Activated naive CD8-positive, alpha-beta T cell (primary cell): ENCODE results near the gene ESR2.
"Not testable (repeated sequence)": the region's sequence is repeated elsewhere in the genome, so short reads cannot be mapped to it uniquely, and the experiment has no call there.

Source experiments
- H3K27ac Mint-ChIP-seq: one replicate; pipeline ENCODE4 v1.8.0; 2021; ENCODE audit warnings: mixed read lengths
- H3K27me3 Mint-ChIP-seq: one replicate; pipeline ENCODE4 v1.8.0; 2021; ENCODE audit warnings: mixed read lengths
- H3K36me3 Mint-ChIP-seq: one replicate; pipeline ENCODE4 v1.8.0; 2021; ENCODE audit warnings: mixed read lengths
- H3K4me1 Mint-ChIP-seq: one replicate; pipeline ENCODE4 v1.8.0; 2021; ENCODE audit warnings: low read depth, mixed read lengths
- H3K4me3 Mint-ChIP-seq: one replicate; pipeline ENCODE4 v1.8.0; 2021; ENCODE audit warnings: mild to moderate bottlenecking, mixed read lengths
- H3K9me3 Mint-ChIP-seq: one replicate; pipeline ENCODE4 v1.8.0; 2021; ENCODE audit warnings: low read depth, mixed read lengths

The ESR2 gene

DNA sequence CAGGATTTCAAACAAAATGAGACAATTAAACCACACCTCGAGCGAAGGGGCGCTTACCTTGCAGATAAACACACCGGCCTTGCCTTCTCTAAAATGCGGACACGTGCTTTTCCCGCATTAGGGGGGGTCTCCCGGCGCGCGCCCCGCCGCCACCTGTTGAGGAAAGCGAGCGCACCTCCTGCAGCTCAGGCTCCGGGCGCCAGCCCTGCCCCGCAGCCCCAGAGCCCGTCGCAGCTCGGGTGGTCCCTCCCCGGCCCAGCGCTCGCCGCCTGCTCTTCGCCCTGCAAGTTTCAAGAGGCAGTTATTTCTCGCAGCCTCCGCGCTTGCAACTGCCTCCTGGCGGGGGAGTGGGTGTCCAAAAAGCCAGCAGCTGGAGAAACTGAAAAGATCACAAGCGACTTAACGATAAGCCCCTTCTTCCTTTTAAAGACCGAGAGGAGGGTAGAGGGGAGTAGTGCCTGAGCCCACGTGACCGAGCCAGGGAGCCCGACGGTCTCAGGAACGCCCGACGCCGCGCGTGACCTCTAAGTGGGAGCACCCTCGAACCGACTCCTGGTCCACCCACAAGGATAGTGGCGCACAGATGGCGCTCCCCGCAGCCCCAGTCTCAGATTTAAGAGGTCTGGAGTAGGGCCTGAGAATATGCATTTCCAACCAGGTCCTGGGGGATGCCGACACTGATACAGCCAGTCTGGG, at the start of gene ESR2:
ESR2 (minus strand) TSS at position 396 of the 696 bp plus-strand sequence. CDS start 11,386 bp downstream, outside the sequence.
- Mint-ChIP-seq H3K27ac (no peak within 1 kb of the TSS), H3K4me1 (peaks cover 37% of the 10 kb centered on the region), H3K4me3 (peak within 1 kb of the TSS; percentile 77), H3K27me3 (no peaks in the 10 kb centered on the region), H3K9me3 (no peaks in the 10 kb centered on the region), H3K36me3 (no peaks in the 10 kb centered on the region)

DNA sequence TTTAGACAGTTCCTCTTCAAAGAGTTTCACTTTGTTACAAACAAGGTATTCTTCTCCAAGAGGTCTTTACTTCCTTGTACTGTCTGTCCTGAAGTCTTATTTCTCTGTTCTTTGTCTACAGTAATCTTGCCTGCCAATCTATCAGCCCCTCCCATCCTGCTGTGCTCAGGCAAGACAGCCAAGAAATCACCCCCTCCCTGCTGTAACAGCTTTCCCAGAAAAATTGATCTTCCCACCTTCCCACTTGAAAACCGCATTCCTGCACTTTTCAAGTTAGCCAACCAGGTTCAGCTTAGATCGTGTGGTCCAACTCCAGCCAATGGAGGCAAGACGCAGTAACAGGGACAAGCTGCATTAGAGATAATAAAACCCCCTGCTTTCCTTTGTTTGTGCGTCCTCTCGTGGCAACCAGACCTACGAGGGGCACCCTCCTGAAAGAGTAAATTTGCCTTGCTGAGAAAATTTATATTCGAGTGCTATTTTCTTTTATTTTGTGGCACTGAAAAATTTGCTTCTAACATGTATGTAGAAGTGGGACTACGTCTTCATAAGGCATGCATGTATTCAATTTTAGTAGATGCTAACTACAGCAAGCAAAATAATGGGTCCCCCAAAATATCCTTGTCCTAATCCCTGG, 46.5 kb upstream of the ESR2 start:
- no peaks in the 10 kb centered on the region for H3K27me3 Mint-ChIP-seq
- peaks cover 8% of the 10 kb centered on the region for H3K9me3 Mint-ChIP-seq
- H3K4me3 Mint-ChIP-seq, result peak overlapping the region; percentile 22
- peaks cover 4% of the 10 kb centered on the region for H3K36me3 Mint-ChIP-seq
- H3K4me1 Mint-ChIP-seq, result peaks cover 18% of the 10 kb centered on the region
- H3K27ac Mint-ChIP-seq, result peak overlapping the region; percentile 47

DNA sequence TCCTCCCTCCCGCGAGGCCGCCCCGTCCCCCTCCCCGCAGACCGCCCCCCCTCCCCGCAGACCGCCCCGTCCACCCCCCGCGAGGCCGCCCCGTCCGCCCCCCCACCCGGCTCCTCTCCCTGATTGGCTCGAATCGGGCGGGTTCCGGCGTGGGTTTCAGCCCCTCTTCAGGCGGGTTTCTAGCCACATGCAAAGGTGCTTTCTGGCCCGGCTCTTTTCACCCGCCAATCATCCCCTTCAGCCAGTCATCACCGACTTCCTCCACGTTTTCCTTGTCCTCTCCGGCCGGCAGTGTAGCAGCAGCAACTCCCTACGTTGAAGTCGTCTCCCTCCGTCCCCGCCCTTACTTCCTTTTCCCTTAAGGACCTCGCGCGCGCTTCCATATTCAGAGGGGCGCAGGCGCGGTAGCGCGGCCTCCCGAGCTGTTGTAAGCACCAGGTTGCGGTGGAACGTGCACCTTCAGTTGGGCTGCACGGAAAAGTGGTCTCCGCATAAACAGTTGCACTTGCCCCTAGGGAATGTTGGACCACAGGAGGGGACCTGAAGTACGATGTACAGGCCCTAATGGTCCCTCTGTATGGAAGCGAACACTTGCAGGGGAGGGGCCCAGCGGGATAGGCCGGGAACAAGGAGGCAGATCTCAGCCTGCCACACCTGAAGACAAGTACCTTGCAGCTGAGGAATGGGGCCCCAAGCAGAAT, 44.6 kb upstream of the ESR2 start:
- H3K27ac Mint-ChIP-seq, result peak overlapping the region; percentile 90
- H3K4me1 Mint-ChIP-seq, result peaks cover 18% of the 10 kb centered on the region
- peak overlapping the region; percentile 94 for H3K4me3 Mint-ChIP-seq
- peaks cover 8% of the 10 kb centered on the region for H3K9me3 Mint-ChIP-seq
- peaks cover 4% of the 10 kb centered on the region for H3K36me3 Mint-ChIP-seq
- H3K27me3 Mint-ChIP-seq, result no peaks in the 10 kb centered on the region

DNA sequence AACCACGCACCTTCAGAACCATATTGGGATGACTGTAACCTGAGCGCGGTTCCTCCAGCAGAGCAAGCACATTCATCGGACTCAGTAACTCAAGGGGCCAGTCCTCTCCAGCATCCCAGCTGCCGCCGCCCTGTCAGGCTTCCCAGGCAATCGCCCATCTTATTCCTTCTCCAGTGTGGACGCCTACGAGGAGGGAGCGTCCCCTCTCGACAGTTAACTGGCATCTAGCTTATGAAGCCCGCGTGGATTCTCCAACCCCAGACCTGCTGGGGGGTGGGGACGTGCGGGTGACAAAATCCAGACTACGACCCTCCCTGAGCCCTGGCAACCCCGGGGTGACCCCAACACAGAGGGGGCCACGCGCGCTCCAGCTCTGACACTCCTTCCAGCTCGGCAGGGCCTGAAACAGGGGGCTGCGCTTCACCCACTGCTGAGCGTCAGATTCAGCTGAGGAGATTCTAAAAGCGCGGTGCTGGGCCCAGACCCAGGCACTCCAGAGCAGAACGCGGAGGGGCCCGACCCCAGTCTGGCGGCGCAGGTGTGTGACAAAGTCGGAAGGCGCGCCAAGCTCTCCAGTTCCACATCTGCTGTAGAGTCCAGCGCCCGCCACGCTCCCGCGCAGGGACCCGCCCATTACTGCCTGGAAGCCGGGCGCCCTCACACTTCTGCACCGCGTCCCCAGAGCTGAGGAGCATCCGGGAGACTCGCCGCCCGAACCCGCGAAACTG, 43.9 kb upstream of the ESR2 start:
- Mint-ChIP-seq H3K27me3 (no peaks in the 10 kb centered on the region), H3K4me1 (peaks cover 18% of the 10 kb centered on the region), H3K9me3 (peaks cover 8% of the 10 kb centered on the region)

GRCh38 chr14:64329149-64329548, 35.0 kb upstream of the ESR2 start:
- H3K9me3 Mint-ChIP-seq, result no peaks in the 10 kb centered on the region
- no peak overlapping the region for H3K27ac Mint-ChIP-seq
- peaks cover 2% of the 10 kb centered on the region for H3K36me3 Mint-ChIP-seq
- H3K4me3 Mint-ChIP-seq, result no peak overlapping the region
- no peaks in the 10 kb centered on the region for H3K4me1 Mint-ChIP-seq
- H3K27me3 Mint-ChIP-seq, result no peaks in the 10 kb centered on the region

More for the DNA sequence above, 43.9 kb upstream of the ESR2 start:
- Mint-ChIP-seq H3K36me3 (peaks cover 4% of the 10 kb centered on the region), H3K4me3 (peak overlapping the region; percentile 94), H3K27ac (peak overlapping the region; percentile 88)

DNA sequence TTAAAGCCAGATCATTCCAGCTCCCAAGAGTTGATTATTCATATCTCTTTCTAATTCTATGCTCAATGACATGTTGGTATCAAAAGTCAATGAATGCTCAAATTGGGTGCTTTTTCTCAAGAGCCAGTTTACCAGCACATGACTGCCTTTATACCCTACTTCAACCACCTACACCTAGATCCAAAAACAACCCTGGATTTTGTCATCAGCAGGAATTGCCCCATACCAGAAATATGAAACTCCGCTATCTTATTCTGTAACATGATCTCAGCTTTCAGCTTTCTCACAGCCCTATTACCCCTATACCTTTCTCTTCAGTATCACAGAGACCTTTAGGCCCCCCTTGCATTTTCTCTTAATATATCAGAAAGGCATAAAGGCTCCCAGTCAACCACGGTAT, 32.3 kb upstream of the ESR2 start:
- H3K27ac Mint-ChIP-seq, result no peak overlapping the region
- H3K36me3 Mint-ChIP-seq, result peaks cover 2% of the 10 kb centered on the region
- H3K9me3 Mint-ChIP-seq, result no peaks in the 10 kb centered on the region
- H3K27me3 Mint-ChIP-seq, result peaks cover 2% of the 10 kb centered on the region
- H3K4me3 Mint-ChIP-seq, result no peak overlapping the region
- H3K4me1 Mint-ChIP-seq, result no peaks in the 10 kb centered on the region

GRCh38 chr14:64324895-64325294, 30.7 kb upstream of the ESR2 start:
- H3K4me1 Mint-ChIP-seq, result no peaks in the 10 kb centered on the region
- H3K27me3 Mint-ChIP-seq, result peaks cover 2% of the 10 kb centered on the region
- peaks cover 2% of the 10 kb centered on the region for H3K36me3 Mint-ChIP-seq
- H3K9me3 Mint-ChIP-seq, result no peaks in the 10 kb centered on the region
- no peak overlapping the region for H3K4me3 Mint-ChIP-seq
- H3K27ac Mint-ChIP-seq, result no peak overlapping the region

DNA sequence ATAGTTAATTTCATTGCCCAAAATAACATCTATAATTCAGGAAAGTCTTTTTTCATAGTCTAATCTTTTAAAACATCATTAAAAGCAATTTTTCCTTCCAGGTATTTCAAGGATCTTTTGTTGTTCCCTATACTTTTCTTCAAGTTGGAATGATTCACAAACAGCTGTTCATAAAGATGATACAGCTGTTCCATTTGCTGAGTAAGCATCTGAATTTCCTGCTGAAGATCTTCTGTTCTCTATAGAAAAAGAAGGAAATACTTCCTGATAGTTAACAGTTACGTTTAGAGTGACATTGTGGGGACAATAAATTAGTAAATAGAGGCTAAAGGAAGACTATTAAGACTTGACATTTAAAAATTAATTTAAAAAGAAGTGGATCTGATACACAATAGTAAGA, 30.3 kb upstream of the ESR2 start:
- peaks cover 2% of the 10 kb centered on the region for H3K27me3 Mint-ChIP-seq
- no peaks in the 10 kb centered on the region for H3K9me3 Mint-ChIP-seq
- no peaks in the 10 kb centered on the region for H3K4me1 Mint-ChIP-seq
- no peak overlapping the region for H3K27ac Mint-ChIP-seq
- H3K4me3 Mint-ChIP-seq, result no peak overlapping the region
- peaks cover 2% of the 10 kb centered on the region for H3K36me3 Mint-ChIP-seq

DNA sequence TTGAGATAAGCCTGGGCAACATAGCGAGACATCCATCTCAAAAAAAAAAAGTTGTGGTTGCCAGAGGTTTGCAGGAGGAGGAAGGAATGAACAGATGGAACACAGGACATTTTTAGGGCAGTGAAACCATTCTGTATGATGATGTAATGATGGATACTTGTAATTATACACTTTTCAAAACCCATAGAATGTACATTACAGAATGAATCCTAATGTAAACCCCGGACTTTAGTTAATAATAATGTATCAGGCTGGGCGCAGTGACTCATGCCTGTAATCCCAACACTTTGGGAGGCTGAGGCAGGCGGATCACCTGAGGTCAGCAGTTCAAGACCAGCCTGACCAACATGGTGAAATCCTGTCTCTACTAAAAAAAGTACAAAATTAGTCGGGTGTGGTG, 26.2 kb upstream of the ESR2 start:
- not testable (repeated sequence) for H3K36me3 Mint-ChIP-seq, H3K4me1 Mint-ChIP-seq, H3K9me3 Mint-ChIP-seq, H3K4me3 Mint-ChIP-seq, H3K27me3 Mint-ChIP-seq, H3K27ac Mint-ChIP-seq

GRCh38 chr14:64318695-64319094, 24.5 kb upstream of the ESR2 start:
- H3K27ac Mint-ChIP-seq, H3K4me3 Mint-ChIP-seq, H3K4me1 Mint-ChIP-seq, H3K9me3 Mint-ChIP-seq, H3K27me3 Mint-ChIP-seq, H3K36me3 Mint-ChIP-seq: not testable (repeated sequence)

GRCh38 chr14:64303471-64303917, 9.3 kb upstream of the ESR2 start:
- H3K4me1 Mint-ChIP-seq, result no peaks in the 10 kb centered on the region
- no peak overlapping the region for H3K4me3 Mint-ChIP-seq
- H3K9me3 Mint-ChIP-seq, result no peaks in the 10 kb centered on the region
- H3K36me3 Mint-ChIP-seq, result no peaks in the 10 kb centered on the region
- no peaks in the 10 kb centered on the region for H3K27me3 Mint-ChIP-seq
- H3K27ac Mint-ChIP-seq, result no peak overlapping the region

DNA sequence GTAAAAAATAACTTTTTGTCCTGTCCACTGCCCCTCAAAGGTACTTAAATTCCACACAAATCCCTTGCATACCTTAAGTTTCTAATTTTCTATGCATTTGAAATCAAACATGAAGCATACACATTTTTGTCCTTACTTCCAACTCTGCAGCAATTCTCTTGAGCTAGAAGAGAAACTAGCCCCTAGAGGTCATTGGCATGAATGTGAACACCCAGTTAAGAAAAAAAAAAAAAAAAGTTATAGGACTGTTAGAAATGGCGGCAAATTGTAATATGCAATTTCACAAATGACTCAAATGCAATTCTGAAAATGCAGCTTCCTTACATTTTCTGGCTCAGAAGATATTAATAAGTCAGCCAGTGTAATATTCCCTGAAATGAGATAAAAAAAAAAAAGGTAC, 4.6 kb upstream of the ESR2 start:
- no peaks in the 10 kb centered on the region for H3K27me3 Mint-ChIP-seq
- peaks cover 24% of the 10 kb centered on the region for H3K4me1 Mint-ChIP-seq
- no peaks in the 10 kb centered on the region for H3K9me3 Mint-ChIP-seq
- H3K4me3 Mint-ChIP-seq, result no peak overlapping the region
- no peaks in the 10 kb centered on the region for H3K36me3 Mint-ChIP-seq
- H3K27ac Mint-ChIP-seq, result no peak overlapping the region

DNA sequence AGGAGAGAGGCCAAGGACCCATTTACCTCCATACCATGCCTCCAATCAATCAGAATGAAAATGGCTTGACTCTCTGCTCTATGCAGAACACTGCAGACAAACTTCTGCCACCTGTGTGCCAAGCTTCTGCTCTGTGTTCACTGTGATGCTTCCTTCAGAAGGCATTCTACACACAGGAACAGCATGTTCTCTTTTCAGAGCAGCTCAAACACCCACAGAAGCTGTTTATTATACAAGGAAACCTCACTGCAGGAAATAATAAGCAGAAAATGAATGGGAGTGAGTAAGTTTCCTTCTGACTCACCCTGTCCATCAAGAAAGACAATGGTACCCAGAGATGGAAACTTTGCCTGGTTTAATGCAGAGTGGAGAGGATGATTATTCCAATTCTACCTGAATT, 2.4 kb upstream of the ESR2 start:
- no peaks in the 10 kb centered on the region for H3K9me3 Mint-ChIP-seq
- no peaks in the 10 kb centered on the region for H3K27me3 Mint-ChIP-seq
- H3K4me1 Mint-ChIP-seq, result peaks cover 37% of the 10 kb centered on the region
- H3K36me3 Mint-ChIP-seq, result no peaks in the 10 kb centered on the region
- peak overlapping the region; percentile 35 for H3K27ac Mint-ChIP-seq
- H3K4me3 Mint-ChIP-seq, result peak overlapping the region; percentile 43

DNA sequence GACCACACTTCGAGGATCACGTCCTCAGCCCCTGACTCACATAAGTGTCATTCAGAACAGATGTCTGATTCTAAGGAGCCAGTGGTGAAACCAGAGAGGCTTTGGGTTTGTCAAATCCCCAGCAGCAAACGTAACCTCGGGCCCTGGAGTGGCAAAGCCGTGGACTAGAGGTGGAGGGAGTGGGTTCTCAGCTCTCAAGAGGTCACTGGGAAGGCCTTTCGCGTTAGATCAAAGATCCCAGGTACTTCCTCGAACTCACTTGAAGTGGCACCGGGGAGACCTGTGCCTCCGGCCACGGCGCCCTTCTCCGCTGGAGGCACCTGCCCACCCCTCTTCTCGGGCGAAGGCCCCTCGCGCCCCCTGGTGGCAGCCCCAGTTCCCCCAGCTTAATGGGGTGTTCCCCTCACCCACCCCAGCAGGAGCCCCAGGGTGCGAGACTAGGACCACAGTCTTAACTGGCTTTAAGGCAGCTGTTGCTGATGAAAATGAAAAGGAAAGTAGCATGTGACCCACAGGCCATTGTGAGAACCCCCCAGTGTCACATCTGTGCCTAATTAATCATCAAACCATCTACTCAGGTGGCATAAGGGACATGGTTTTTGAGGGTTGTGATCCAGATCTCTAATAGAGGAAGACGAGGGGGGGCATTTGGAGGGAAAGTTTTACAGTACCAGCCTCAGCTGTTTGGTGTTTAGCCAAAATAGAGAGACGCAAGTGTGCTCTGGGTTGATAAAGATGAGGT, 672 bp upstream of the ESR2 start:
- Mint-ChIP-seq H3K27me3 (no peaks in the 10 kb centered on the region), H3K9me3 (no peaks in the 10 kb centered on the region), H3K36me3 (no peaks in the 10 kb centered on the region), H3K4me3 (peak overlapping the region; percentile 77), H3K27ac (no peak overlapping the region), H3K4me1 (peaks cover 37% of the 10 kb centered on the region)
